A549 (cell line): ENCODE results near the gene LGALS4. TPM values are rescaled to one million over a fixed set of nuclear protein-coding genes. Genes with fewer than 3 reads are reported as not detected.
"Not testable (repeated sequence)": the region's sequence is repeated elsewhere in the genome, so short reads cannot be mapped to it uniquely, and the experiment has no call there.

Experiments
- ATAC-seq, 2 experiments: fragments of 200-7000 bp in 1 of 2; fragments of >200 bp in 1 of 2; cut with Nextera tagmentation in 1 of 2; cut with Tn5 transposase in 1 of 2; 3 replicates each; pipeline versions ENCODE4 v1.8.0 to v1.9.1; 2018 to 2020; ENCODE audit warnings: mild to moderate bottlenecking in 1 of 2, moderate library complexity in 1 of 2
- CTCF ChIA-PET: fragments of 300-600 bp; sonication (Branson Sonifier 250); formaldehyde crosslinking; extraction: SDS; loops from one replicate; lab custom pipeline; 2021; ENCODE audit warnings: antibody characterized with exemption, inconsistent platforms; lab: Yijun Ruan, JAX
- POLR2A ChIA-PET: fragments of 350-600 bp; formaldehyde crosslinking; extraction: SDS; loops from one replicate; lab custom pipeline; 2021; ENCODE audit warnings: antibody characterized with exemption, inconsistent platforms; lab: Yijun Ruan, JAX
- DNase-seq, 2 experiments: peaks; one replicate each; pipeline versions ENCODE4 v3.0.0 to v3.0.0-alpha.2; 2011 to 2016; ENCODE audit warnings: low read depth in 1 of 2, low spot score in 1 of 2
- FAIRE-seq: peaks from 2 replicates; lab custom pipeline; 2011; peaks lifted over from hg19 to GRCh38; lab: Jason Lieb, UNC
- H3K27ac ChIP-seq, 2 experiments: fragments of >200 bp; sonication (Bioruptor Twin); formaldehyde crosslinking; 3 replicates each; pipeline ENCODE4 v1.5.1; 2016 to 2017
- H3K4me1 ChIP-seq: fragments of >200 bp; sonication (Bioruptor Twin); formaldehyde crosslinking; 3 replicates; pipeline ENCODE4 v1.6.1; 2016
- H3K4me2 ChIP-seq: fragments of >200 bp; sonication (Bioruptor Twin); formaldehyde crosslinking; 3 replicates; pipeline ENCODE4 v1.6.1; 2016
- H3K4me3 ChIP-seq: fragments of >200 bp; sonication (Bioruptor Twin); formaldehyde crosslinking; 3 replicates; pipeline ENCODE4 v1.5.1; 2016
- H3K9me3 ChIP-seq: fragments of >200 bp; sonication (Bioruptor Twin); formaldehyde crosslinking; 3 replicates; pipeline ENCODE4 v1.6.1; 2016
- ATOH8 ChIP-seq: fragments of 250-450 bp; sonication (Bioruptor Pico); IDR thresholded peaks from 2 replicates; pipeline ENCODE4 v1.5.0; 2020; ENCODE audit warnings: low read depth, mild to moderate bottlenecking, moderate library complexity
- CEBPB ChIP-seq, 2 experiments: fragments of >200 bp in 1 of 2; sonication (Bioruptor Twin) in 1 of 2; formaldehyde crosslinking in 1 of 2; IDR thresholded peaks; 2 replicates each; pipeline ENCODE4 v1.6.1; 2012 to 2016
- ESRRA ChIP-seq: fragments of 150-350 bp; IDR thresholded peaks from 2 replicates; pipeline ENCODE4 v1.6.1; 2014; ENCODE audit warnings: mild to moderate bottlenecking, low read length, borderline replicate concordance
- HES2 ChIP-seq: fragments of >200 bp; sonication (Bioruptor Twin); formaldehyde crosslinking; IDR thresholded peaks from 2 replicates; pipeline ENCODE4 v1.6.1; 2016
- MAFK ChIP-seq: fragments of 450-650 bp; IDR thresholded peaks from 2 replicates; pipeline ENCODE4 v1.6.1; 2014; ENCODE audit not compliant: partially characterized antibody
- USF2 ChIP-seq: fragments of 450-650 bp; IDR thresholded peaks from 2 replicates; pipeline ENCODE4 v1.6.1; 2014; ENCODE audit warnings: antibody characterized with exemption
- ZC3H11A ChIP-seq: fragments of 450-650 bp; IDR thresholded peaks from 2 replicates; pipeline ENCODE4 v1.6.1; 2014; ENCODE audit warnings: antibody characterized with exemption, mild to moderate bottlenecking
- WGBS: methylation state at CpG from one replicate; pipeline ENCODE4 v1.1.6; 2017; ENCODE audit errors: missing lambda C conversion rate; 5-methylcytosine and 5-hydroxymethylcytosine counted together
- polyA plus RNA-seq, 4 experiments: library from polyadenylated mRNA; depleted of rRNA in 3 of 4; stranded (reverse); fragments of >200 nt; fragmentation: RNase III in 1 of 4; extraction: RNeasy Plus Mini Kit Qiagen cat#74134 plus additional on column Dnase treatment in 1 of 4; gene quantifications; 2 replicates in 3 of 4; 3 replicates in 1 of 4; pipeline ENCODE4 v1.2.3, GENCODE V29; 2011 to 2017

LGALS4 gene
- polyA plus RNA-seq, 2 of the 4 experiments (the other 2 are of a cell fraction): 0.94 to 2.5 TPM

- H3K9me3 ChIP-seq: no peaks in the 10 kb centered on the region
- FAIRE-seq (peak; percentile 46), DNase-seq (no peak), ATAC-seq (no peak)
- peak overlapping the region; percentile 74 for H3K4me2 ChIP-seq
- ChIA-PET POLR2A (interaction anchor here (0.5 to 1.3 kb wide), 3 partner anchors 16 to 312 kb away, joined by 3 to 7 read pairs (median 4); no protein-coding TSS in a partner anchor), CTCF (interaction anchor here (0.6 to 4.3 kb wide), 17 partner anchors 10 to 286 kb away, joined by 3 to 21 read pairs (median 4); partner anchors contain the start of genes LGALS4, MRPS12 and SARS2)
- 78% methylated on average over 4 of the region's 4 CpGs for WGBS
- no peak overlapping the region; the same call in 2 of the 3 replicates for H3K4me3 ChIP-seq
- peak; percentile 95 for TF ChIP-seq MAFK
- no peak for TF ChIP-seq USF2
- TF ChIP-seq ESRRA: no peak
- H3K27ac ChIP-seq: peak overlapping the region; percentile 88; a peak in 5 of 6 replicates
- peaks cover 39% of the 10 kb centered on the region for H3K4me1 ChIP-seq
These were observed 17.4 kb upstream of the LGALS4 start for GRCh38 chr19:38830039-38830733.

GRCh38 chr19:38829203-38829602 lies 16.5 kb upstream of the LGALS4 start:
- POLR2A ChIA-PET: interaction anchor here (0.6 to 1.3 kb wide), 6 partner anchors 15 to 561 kb away, joined by 3 to 7 read pairs (median 4); no protein-coding TSS in a partner anchor
- not testable (repeated sequence) for DNase-seq, ATAC-seq, H3K9me3 ChIP-seq
- CTCF ChIA-PET: interaction anchor here (0.5 to 3.5 kb wide), 9 partner anchors 9 to 286 kb away, joined by 3 to 20 read pairs (median 4); no protein-coding TSS in a partner anchor
- H3K4me1 ChIP-seq: peaks cover 33% of the 10 kb centered on the region
- 92% methylated on average over 7 of the region's 7 CpGs for WGBS
- TF ChIP-seq HES2 (peak; percentile 69; the same call in 1 of the 2 replicates), CEBPB (IDR thresholded peaks at IDR 0.05) (peak; percentile 87 to 89)
- TF ChIP-seq, all 56 proteins: peak for 2; not testable (repeated sequence) for 54
- H3K4me3 ChIP-seq, H3K4me2 ChIP-seq, FAIRE-seq: not testable (repeated sequence)
- H3K27ac ChIP-seq: peak overlapping the region in 1 of 2 experiments; percentile 88; a peak in 3 of 6 replicates

GRCh38 chr19:38826856-38827551 lies 14.3 kb upstream of the LGALS4 start:
- DNase-seq: no peak
- H3K9me3 ChIP-seq: no peaks in the 10 kb centered on the region
- CTCF ChIA-PET: interaction anchor here (1.0 to 1.3 kb wide), 3 partner anchors 11 to 57 kb away, joined by 3 to 5 read pairs (median 3); no protein-coding TSS in a partner anchor
- no peak for TF ChIP-seq ATOH8 (CRISPR knock-in tag)
- no peak overlapping the region for H3K4me2 ChIP-seq
- no peak overlapping the region for H3K27ac ChIP-seq
- WGBS: 94% methylated on average over 6 of the region's 6 CpGs
- POLR2A ChIA-PET: interaction anchor here (1.4 kb wide), 1 partner anchor 104 kb away, joined by 3 read pairs; the partner anchor contains the start of genes MRPS12 and SARS2
- ATAC-seq: no peak
- FAIRE-seq: no peak
- no peak overlapping the region for H3K4me3 ChIP-seq
- peaks cover 22% of the 10 kb centered on the region for H3K4me1 ChIP-seq

GRCh38 chr19:38825936-38826335 lies 13.2 kb upstream of the LGALS4 start:
- H3K4me1 ChIP-seq: peaks cover 21% of the 10 kb centered on the region

GRCh38 chr19:38821230-38821825 lies 8.6 kb upstream of the LGALS4 start:
- H3K4me2 ChIP-seq, H3K4me3 ChIP-seq, FAIRE-seq, H3K9me3 ChIP-seq, H3K27ac ChIP-seq, DNase-seq: not testable (repeated sequence)
- ATAC-seq: peak in 1 of 2 experiments; percentile 27; a peak in 3 of 6 replicates
- H3K4me1 ChIP-seq: peaks cover 13% of the 10 kb centered on the region
- ChIA-PET POLR2A (interaction anchor here (1.7 kb wide), 1 partner anchor 10 kb away, joined by 11 read pairs; the partner anchor contains the start of gene ECH1), CTCF (interaction anchor here (0.8 to 4.0 kb wide), 7 partner anchors 9 to 109 kb away, joined by 3 to 20 read pairs (median 4); partner anchors contain the start of genes ECH1, MRPS12 and SARS2)
- 97% methylated on average over 28 of the region's 29 CpGs for WGBS

More at GRCh38 chr19:38825936-38826335, 13.2 kb upstream of the LGALS4 start:
- CTCF ChIA-PET: interaction anchor here (0.6 to 1.2 kb wide), 4 partner anchors 12 to 88 kb away, joined by 3 to 5 read pairs (median 4); no protein-coding TSS in a partner anchor
- not testable (repeated sequence) for DNase-seq, ATAC-seq, FAIRE-seq, H3K4me2 ChIP-seq, H3K9me3 ChIP-seq, H3K27ac ChIP-seq, H3K4me3 ChIP-seq
- 87% methylated on average over 7 of the region's 7 CpGs for WGBS
- POLR2A ChIA-PET: interaction anchor here (1.1 kb wide), 1 partner anchor 103 kb away, joined by 4 read pairs; no protein-coding TSS in a partner anchor
- 0 out of 2 replicates have a peak, but pooled peaks have one; percentile 2 for TF ChIP-seq ZC3H11A
